ENCODE data around the gene PRKCE. TPM values are rescaled to one million over a fixed set of nuclear protein-coding genes. Genes with fewer than 3 reads are reported as not detected.
A peak's percentile ranks its signal among the peaks of the same experiment; 100 is the strongest.

The PRKCE gene
- total RNA-seq, 3 donors from 2014 or later (not counting 1 experiment from before 2014, with no cell fraction given) = 35.2 to 42.1 (median 38.6) TPM

DNA sequence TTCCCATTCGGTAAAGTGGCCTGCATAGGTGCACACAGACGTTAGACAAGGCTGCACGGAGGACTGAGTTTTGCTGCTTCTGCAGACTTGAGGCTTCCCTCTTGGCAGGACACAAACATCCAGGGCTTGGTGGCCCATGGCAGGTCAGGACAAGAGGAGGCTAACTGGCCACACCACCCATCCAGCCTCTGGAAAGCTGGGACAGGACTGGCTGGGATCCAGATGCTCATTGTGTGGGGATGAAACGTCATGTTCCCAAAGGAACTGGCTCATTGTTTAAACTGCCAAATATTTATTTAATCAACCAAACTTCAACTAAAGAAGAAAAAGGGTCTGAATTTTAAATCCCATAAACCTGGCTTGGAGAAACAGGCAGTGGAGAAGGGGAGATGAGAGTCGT is 406.7 kb downstream of the PRKCE start:
- no peak for DNase-seq
- Histone ChIP-seq H3K27me3 (ENCODE audit: control insufficient read depth, insufficient read depth, low read length) (no peaks in the 10 kb centered on the region), H3K36me3 (ENCODE audit: control insufficient read depth, insufficient read depth, low read length) (no peaks in the 10 kb centered on the region), H3K4me3 (ENCODE audit: low read length) (no peak overlapping the region), H3K27ac (ENCODE audit: low read length) (no peak overlapping the region), H3K9me3 (ENCODE audit: control insufficient read depth, insufficient read depth, low read length) (no peaks in the 10 kb centered on the region), H3K4me1 (ENCODE audit: control insufficient read depth, insufficient read depth, low read length) (no peaks in the 10 kb centered on the region)
- Mint-ChIP-seq H3K4me1 (peaks cover 4% of the 10 kb centered on the region in 2 donors), H3K4me3 (no peak overlapping the region), H3K36me3 (no peaks in the 10 kb centered on the region), H3K27me3 (ENCODE audit: low read depth in 2 of 2) (no peaks in the 10 kb centered on the region), H3K27ac (no peak overlapping the region), H3K9me3 (no peaks in the 10 kb centered on the region)
- no peak for TF ChIP-seq CTCF (IDR thresholded peaks at IDR 0.05)
- intact Hi-C loops (cut with micrococcal nuclease) = no loop called here
- ATAC-seq = no peak
- WGBS (ENCODE audit: insufficient coverage) = 89% methylated on average over 5 of the region's 5 CpGs

GRCh38 chr2:46062637-46063412 is 411.4 kb downstream of the PRKCE start:
- Histone ChIP-seq H3K27me3 (ENCODE audit: control insufficient read depth, insufficient read depth, low read length) (no peaks in the 10 kb centered on the region), H3K9me3 (ENCODE audit: control insufficient read depth, insufficient read depth, low read length) (no peaks in the 10 kb centered on the region), H3K36me3 (ENCODE audit: control insufficient read depth, insufficient read depth, low read length) (no peaks in the 10 kb centered on the region), H3K4me1 (ENCODE audit: control insufficient read depth, insufficient read depth, low read length) (no peaks in the 10 kb centered on the region), H3K27ac (ENCODE audit: low read length) (no peak overlapping the region), H3K4me3 (ENCODE audit: low read length) (no peak overlapping the region)
- intact Hi-C loops (cut with micrococcal nuclease) = loop anchor here (1.0 to 5.0 kb wide), 4 partner anchors 234 to 587 kb away; partner anchors contain the start of gene EPAS1
- Mint-ChIP-seq H3K9me3 (no peaks in the 10 kb centered on the region), H3K4me3 (no peak overlapping the region), H3K27me3 (ENCODE audit: low read depth in 2 of 2) (no peaks in the 10 kb centered on the region), H3K27ac (no peak overlapping the region), H3K36me3 (no peaks in the 10 kb centered on the region), H3K4me1 (peaks cover 5 to 11% of the 10 kb centered on the region in 2 donors)
- 62% methylated on average over 15 of the region's 15 CpGs for WGBS (ENCODE audit: insufficient coverage)
- TF ChIP-seq CTCF (IDR thresholded peaks at IDR 0.05) = peak; percentile 88
- DNase-seq (peak; percentile 53 to 78), ATAC-seq (peak; percentile 75 to 80 (median 78))

GRCh38 chr2:46064396-46064795 is 412.9 kb downstream of the PRKCE start:
- H3K27me3 Mint-ChIP-seq (ENCODE audit: low read depth in 2 of 2) = no peaks in the 10 kb centered on the region

More at GRCh38 chr2:46064396-46064795, 412.9 kb downstream of the PRKCE start:
- H3K27me3 ChIP-seq (ENCODE audit: control insufficient read depth, insufficient read depth, low read length) = no peaks in the 10 kb centered on the region
- Mint-ChIP-seq H3K4me1 (peaks cover 5 to 11% of the 10 kb centered on the region in 2 donors), H3K36me3 (no peaks in the 10 kb centered on the region), H3K4me3 (no peak overlapping the region), H3K9me3 (no peaks in the 10 kb centered on the region), H3K27ac (no peak overlapping the region)
- intact Hi-C loops (cut with micrococcal nuclease) = loop anchor here (5.0 kb wide), 1 partner anchor 233 kb away; the partner anchor contains the start of gene EPAS1
- DNase-seq = no peak
- no peak for ATAC-seq
- no peak for TF ChIP-seq CTCF (IDR thresholded peaks at IDR 0.05)
- no peaks in the 10 kb centered on the region for H3K4me1 ChIP-seq (ENCODE audit: control insufficient read depth, insufficient read depth, low read length)
- no peaks in the 10 kb centered on the region for H3K36me3 ChIP-seq (ENCODE audit: control insufficient read depth, insufficient read depth, low read length)
- no peak overlapping the region for H3K27ac ChIP-seq (ENCODE audit: low read length)
- 100% methylated on average over 1 of the region's 1 CpG for WGBS (ENCODE audit: insufficient coverage)
- no peak overlapping the region for H3K4me3 ChIP-seq (ENCODE audit: low read length)
- no peaks in the 10 kb centered on the region for H3K9me3 ChIP-seq (ENCODE audit: control insufficient read depth, insufficient read depth, low read length)
